ENCODE data around the gene BRINP1.

Gene BRINP1

GRCh38 chr9:119273984-119274665, 95.1 kb downstream of the BRINP1 start:
- no peak for DNase-seq

GRCh38 chr9:119273325-119273904, 95.8 kb downstream of the BRINP1 start:
- DNase-seq: no peak

GRCh38 chr9:119272500-119273211, 96.6 kb downstream of the BRINP1 start:
- DNase-seq: no peak

- DNase-seq: no peak
Observed at GRCh38 chr9:119268985-119269384, 100.2 kb downstream of the BRINP1 start.

GRCh38 chr9:119264165-119264564, 105.1 kb downstream of the BRINP1 start:
- DNase-seq: no peak

GRCh38 chr9:119257592-119257991, 111.6 kb downstream of the BRINP1 start:
- no peak for DNase-seq

- no peak for DNase-seq
Observed at GRCh38 chr9:119255116-119255515, 114.1 kb downstream of the BRINP1 start.

- DNase-seq: no peak
Observed at GRCh38 chr9:119252671-119253299, 116.5 kb downstream of the BRINP1 start.

GRCh38 chr9:119251936-119252335, 117.3 kb downstream of the BRINP1 start:
- no peak for DNase-seq

GRCh38 chr9:119250730-119251129, 118.5 kb downstream of the BRINP1 start:
- no peak for DNase-seq

GRCh38 chr9:119240546-119240945, 128.7 kb downstream of the BRINP1 start:
- DNase-seq: no peak

GRCh38 chr9:119234636-119235035, 134.6 kb downstream of the BRINP1 start:
- no peak for DNase-seq

- no peak for DNase-seq
Observed at GRCh38 chr9:119227422-119227821, 141.8 kb downstream of the BRINP1 start.

GRCh38 chr9:119224431-119224830, 144.8 kb downstream of the BRINP1 start:
- no peak for DNase-seq

GRCh38 chr9:119221276-119221675, 148.0 kb downstream of the BRINP1 start:
- no peak for DNase-seq

- DNase-seq: no peak
Observed at GRCh38 chr9:119218293-119218692, 150.9 kb downstream of the BRINP1 start.

- DNase-seq: no peak
Observed at GRCh38 chr9:119216651-119217331, 152.4 kb downstream of the BRINP1 start.

GRCh38 chr9:119215651-119216050, 153.6 kb downstream of the BRINP1 start:
- no peak for DNase-seq

GRCh38 chr9:119213471-119213870, 155.8 kb downstream of the BRINP1 start:
- DNase-seq: no peak

GRCh38 chr9:119197893-119198607, 171.2 kb downstream of the BRINP1 start:
- no peak for DNase-seq

- DNase-seq: no peak
Observed at GRCh38 chr9:119195521-119195920, 173.7 kb downstream of the BRINP1 start.

- DNase-seq: no peak
Observed at GRCh38 chr9:119185298-119185697, 183.9 kb downstream of the BRINP1 start.
